ENCODE results near the gene GAP43.

GRCh38 chr3:115588201-115589115, 34.9 kb upstream of the GAP43 start:
- TF ChIP-seq, protein P1, sequence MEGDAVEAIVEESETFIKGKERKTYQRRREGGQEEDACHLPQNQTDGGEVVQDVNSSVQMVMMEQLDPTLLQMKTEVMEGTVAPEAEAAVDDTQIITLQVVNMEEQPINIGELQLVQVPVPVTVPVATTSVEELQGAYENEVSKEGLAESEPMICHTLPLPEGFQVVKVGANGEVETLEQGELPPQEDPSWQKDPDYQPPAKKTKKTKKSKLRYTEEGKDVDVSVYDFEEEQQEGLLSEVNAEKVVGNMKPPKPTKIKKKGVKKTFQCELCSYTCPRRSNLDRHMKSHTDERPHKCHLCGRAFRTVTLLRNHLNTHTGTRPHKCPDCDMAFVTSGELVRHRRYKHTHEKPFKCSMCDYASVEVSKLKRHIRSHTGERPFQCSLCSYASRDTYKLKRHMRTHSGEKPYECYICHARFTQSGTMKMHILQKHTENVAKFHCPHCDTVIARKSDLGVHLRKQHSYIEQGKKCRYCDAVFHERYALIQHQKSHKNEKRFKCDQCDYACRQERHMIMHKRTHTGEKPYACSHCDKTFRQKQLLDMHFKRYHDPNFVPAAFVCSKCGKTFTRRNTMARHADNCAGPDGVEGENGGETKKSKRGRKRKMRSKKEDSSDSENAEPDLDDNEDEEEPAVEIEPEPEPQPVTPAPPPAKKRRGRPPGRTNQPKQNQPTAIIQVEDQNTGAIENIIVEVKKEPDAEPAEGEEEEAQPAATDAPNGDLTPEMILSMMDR (IDR thresholded peaks at IDR 0.05) = no peak
- no peak for TF ChIP-seq EP300 (IDR thresholded peaks at IDR 0.05)
